Measurements from ENCODE around the gene MED23.

GRCh38 chr6:131643855-131644460 is 15.9 kb upstream of the MED23 start:
- TF ChIP-seq CTCF (IDR thresholded peaks at IDR 0.05) (no peak), POLR2A (IDR thresholded peaks at IDR 0.05) (no peak), POLR2AphosphoS5 (IDR thresholded peaks at IDR 0.05; ENCODE audit: insufficient read depth in 1 of 2, low read depth in 1 of 2) (no peak)
